ENCODE results near the gene CXorf65.

CXorf65 gene

GRCh38 chrX:71105628-71106027, 912 bp downstream of the CXorf65 start:
- no peak for DNase-seq

- peak; percentile 61 for DNase-seq
Observed at GRCh38 chrX:71103110-71103983, 3.2 kb downstream of the CXorf65 start.

- DNase-seq, result no peak
Observed at GRCh38 chrX:71102292-71102691, 4.2 kb downstream of the CXorf65 start.

- DNase-seq, result peak; percentile 13
Observed at GRCh38 chrX:71100581-71101505, 5.7 kb downstream of the CXorf65 start.

- DNase-seq, result no peak
Observed at GRCh38 chrX:71099736-71100135, 6.8 kb downstream of the CXorf65 start.

- no peak for DNase-seq
Observed at GRCh38 chrX:71098951-71099506, 7.5 kb downstream of the CXorf65 start.

GRCh38 chrX:71098302-71098701, 8.2 kb downstream of the CXorf65 start:
- DNase-seq, result peak; percentile 81

- DNase-seq, result no peak
Observed at GRCh38 chrX:71096760-71097032, 9.8 kb downstream of the CXorf65 start.

- no peak for DNase-seq
Observed at GRCh38 chrX:71095981-71096759, 10.4 kb downstream of the CXorf65 start.

- DNase-seq, result peak; percentile 92
Observed at GRCh38 chrX:71095555-71095980, 11.0 kb downstream of the CXorf65 start, which contains the start of gene FOXO4. Gene FOXO4, plus strand, starts transcription at chrX:71095851. Its CDS starts 678 bp downstream, at chrX:71096529.

- no peak for DNase-seq
Observed at GRCh38 chrX:71095033-71095432, 11.5 kb downstream of the CXorf65 start.

GRCh38 chrX:71091263-71091662, 15.3 kb downstream of the CXorf65 start:
- DNase-seq, result no peak

GRCh38 chrX:71085900-71086299, 20.6 kb downstream of the CXorf65 start:
- DNase-seq, result no peak

- no peak for DNase-seq
Observed at GRCh38 chrX:71082822-71083221, 23.7 kb downstream of the CXorf65 start.

- DNase-seq, result no peak
Observed at GRCh38 chrX:71082124-71082647, 24.4 kb downstream of the CXorf65 start.

- no peak for DNase-seq
Observed at GRCh38 chrX:71081330-71082123, 25.0 kb downstream of the CXorf65 start.

GRCh38 chrX:71070531-71070930, 36.0 kb downstream of the CXorf65 start:
- DNase-seq, result no peak

- DNase-seq, result peak; percentile 92
Observed at GRCh38 chrX:71068044-71068918, 38.3 kb downstream of the CXorf65 start, which contains the start of gene SNX12. Gene SNX12, minus strand, starts transcription at chrX:71068334. Its CDS starts 28 bp downstream, at chrX:71068306.

- DNase-seq, result no peak
Observed at GRCh38 chrX:71067712-71068043, 38.9 kb downstream of the CXorf65 start.

- DNase-seq, result no peak
Observed at GRCh38 chrX:71067089-71067488, 39.5 kb downstream of the CXorf65 start.
